Endothelial cell of umbilical vein (primary cell): ENCODE measurements around the gene CD8A. TPM values are rescaled to one million over a fixed set of nuclear protein-coding genes. Genes with fewer than 3 reads are reported as not detected.
A peak's percentile ranks its signal among the peaks of the same experiment; 100 is the strongest.

Experiments
- BruUV-seq: library from RNA; stranded (reverse); fragments of 400-500 nt; replicated peaks from 2 replicates; lab custom pipeline; 2021; lab: Mats Ljungman, UMichigan
- CTCF ChIA-PET: fragments of 300-600, 350-600 bp; sonication (Branson Sonifier 250); formaldehyde crosslinking; loops from one replicate; lab custom pipeline; 2021; ENCODE audit warnings: antibody characterized with exemption, inconsistent platforms; lab: Charles Lee
- POLR2A ChIA-PET: fragments of 300-600, 350-600 bp; sonication (Branson Sonifier 250); formaldehyde crosslinking; loops from one replicate; lab custom pipeline; 2021; ENCODE audit warnings: antibody characterized with exemption, inconsistent platforms; lab: Charles Lee
- DNase-seq: peaks from one replicate; pipeline ENCODE4 v3.0.0-alpha.2; 2011; ENCODE audit warnings: low read depth, low spot score
- FAIRE-seq: peaks from 2 replicates; lab custom pipeline; 2011; peaks lifted over from hg19 to GRCh38; lab: Jason Lieb, UNC
- H2AFZ ChIP-seq: 2 replicates; pipeline ENCODE4 v1.6.0; 2012; ENCODE audit warnings: low read depth, low read length, control low read depth, inconsistent platforms
- H3K27ac ChIP-seq: 2 replicates; pipeline ENCODE4 v1.5.1; 2011; ENCODE audit warnings: low read depth, mild to moderate bottlenecking, control low read depth, low read length, moderate library complexity; ENCODE audit not compliant: insufficient read depth
- H3K27me3 ChIP-seq, 2 experiments: 2 replicates each; pipeline versions ENCODE4 v1.6.0 to v1.6.1; 2011; ENCODE audit warnings: low read length in 2 of 2, mixed read lengths in 1 of 2; ENCODE audit not compliant: control insufficient read depth in 2 of 2, insufficient read depth in 2 of 2
- H3K36me3 ChIP-seq, 2 experiments: 2 replicates in 1 of 2; 3 replicates in 1 of 2; pipeline ENCODE4 v1.5.1; 2011; ENCODE audit warnings: low read length in 2 of 2, mild to moderate bottlenecking in 1 of 2, moderate library complexity in 1 of 2; ENCODE audit not compliant: control insufficient read depth in 2 of 2, insufficient read depth in 2 of 2; ENCODE audit errors: extremely low read depth in 1 of 2
- H3K4me1 ChIP-seq: 3 replicates; pipeline ENCODE4 v1.5.1; 2011; ENCODE audit warnings: mild to moderate bottlenecking, low read length; ENCODE audit not compliant: control insufficient read depth, insufficient read depth; ENCODE audit errors: extremely low read depth
- H3K4me2 ChIP-seq: 2 replicates; pipeline ENCODE4 v1.6.1; 2011; ENCODE audit warnings: low read length, control low read depth, mixed read lengths; ENCODE audit not compliant: insufficient read depth
- H3K4me3 ChIP-seq, 3 experiments: fragments of 200-600 bp in 1 of 3; sonication (generic), shearing (Covaris generic) in 1 of 3; replicated peaks in 1 of 3; 2 replicates each; pipeline ENCODE4 v1.5.1; 2011 to 2016; ENCODE audit warnings: control low read depth in 3 of 3, low read length in 3 of 3, mild to moderate bottlenecking in 2 of 3, inconsistent platforms in 1 of 3, low read depth in 1 of 3, moderate library complexity in 1 of 3; ENCODE audit not compliant: insufficient read depth in 1 of 3
- H3K79me2 ChIP-seq: 2 replicates; pipeline ENCODE4 v1.6.0; 2012; ENCODE audit warnings: low read length, inconsistent platforms; ENCODE audit not compliant: control insufficient read depth, insufficient read depth
- H3K9ac ChIP-seq: replicated peaks from 2 replicates; pipeline ENCODE3; 2011; ENCODE audit warnings: low read length, control low read depth; ENCODE audit not compliant: insufficient read depth; ENCODE audit errors: extremely low read depth
- H3K9me1 ChIP-seq: replicated peaks from 3 replicates; pipeline ENCODE4 v1.6.0; 2011; ENCODE audit warnings: mild to moderate bottlenecking, low read length; ENCODE audit not compliant: control insufficient read depth, insufficient read depth; ENCODE audit errors: extremely low read depth
- H3K9me3 ChIP-seq: replicated peaks from 2 replicates; pipeline ENCODE4 v1.5.1; 2012; ENCODE audit warnings: low read length, inconsistent platforms; ENCODE audit not compliant: control insufficient read depth, insufficient read depth
- H4K20me1 ChIP-seq: replicated peaks from 2 replicates; pipeline ENCODE3; 2011; ENCODE audit warnings: mild to moderate bottlenecking, low read length; ENCODE audit not compliant: control insufficient read depth, insufficient read depth; ENCODE audit errors: extremely low read depth
- EZH2 ChIP-seq: IDR thresholded peaks from 2 replicates; pipeline ENCODE4 v1.6.1; 2012; ENCODE audit warnings: borderline replicate concordance, low read depth, mild to moderate bottlenecking, moderate library complexity, low read length, inconsistent platforms; ENCODE audit not compliant: severe bottlenecking
- JUN ChIP-seq: IDR thresholded peaks from 2 replicates; pipeline ENCODE4 v1.6.1; 2011; ENCODE audit warnings: borderline replicate concordance, low read depth; ENCODE audit not compliant: insufficient read length, insufficient read depth
- dilution Hi-C: fragments of 300-500 bp; cut with MboI; formaldehyde crosslinking; loops from one replicate; pipeline ENCODE4 v1.15.0; 2019; ENCODE audit warnings: low sequenced_read_pairs; ENCODE audit not compliant: extremely low pct_ligation_motif_present
- intact Hi-C: fragments of 100-400 bp; cut with micrococcal nuclease; formaldehyde crosslinking; loops from one replicate; pipeline ENCODE4 v1.10.0; 2022
- polyA plus RNA-seq, 4 experiments: library from polyadenylated mRNA; depleted of rRNA in 3 of 4; stranded (reverse) in 3 of 4; unstranded in 1 of 4; fragments of >200 nt; gene quantifications; 2 replicates each; pipeline versions ENCODE4 v1.2.1 to v1.2.3, GENCODE V29; 2011 to 2012; ENCODE audit warnings: missing spikeins in 1 of 4
- total RNA-seq: library from RNA; stranded (reverse); gene quantifications from 2 replicates; pipeline ENCODE4 v1.2.3, GENCODE V29; 2021
- TF ChIP-seq, protein P1 (sequence below), 2 donors: IDR thresholded peaks; 1 replicate in 1 of 2; 2 replicates in 1 of 2; pipeline ENCODE4 v1.5.1; 2011; ENCODE audit warnings: low read length in 2 of 2, mild to moderate bottlenecking in 2 of 2, moderate library complexity in 2 of 2, control low read depth in 1 of 2, inconsistent platforms in 1 of 2, low read depth in 1 of 2; ENCODE audit not compliant: insufficient read depth in 1 of 2; ENCODE audit errors: extremely low read depth in 1 of 2

The CD8A gene
- total and polyA plus RNA-seq, 2 donors (not counting 3 experiments of a cell fraction or from before 2014, with no cell fraction given), result not detected

DNA sequence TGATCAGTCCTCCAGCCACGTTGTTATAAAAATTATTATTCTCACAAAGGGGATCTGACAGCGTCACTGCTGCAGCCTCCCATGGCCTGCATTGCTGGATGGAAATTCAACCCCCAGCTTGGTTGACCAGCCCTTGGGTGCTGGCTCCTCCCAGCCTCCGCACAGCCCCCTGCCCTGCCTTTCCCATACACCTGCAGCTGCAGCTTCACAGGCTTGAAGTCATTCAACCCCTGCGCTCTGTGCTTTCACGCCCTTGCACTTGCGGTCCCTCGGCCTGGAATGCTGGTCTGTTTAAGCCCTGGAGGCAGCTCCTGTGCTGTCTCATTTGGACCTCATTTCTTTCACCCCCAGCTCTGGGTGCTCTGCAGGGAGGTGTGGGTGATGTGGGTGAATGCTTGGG is 860 bp upstream of the CD8A start:
- Histone ChIP-seq H3K4me1 (no peaks in the 10 kb centered on the region), H3K27ac (no peak overlapping the region), H4K20me1 (no peaks in the 10 kb centered on the region), H3K9me1 (no peaks in the 10 kb centered on the region), H3K4me2 (no peak overlapping the region), H3K79me2 (no peaks in the 10 kb centered on the region), H3K4me3 (no peak overlapping the region), H2AFZ (no peak overlapping the region), H3K9me3 (peaks cover 3% of the 10 kb centered on the region), H3K9ac (no peak overlapping the region), H3K27me3 (peaks cover 45 to 68% of the 10 kb centered on the region in 2 experiments), H3K36me3 (no peaks in the 10 kb centered on the region)
- FAIRE-seq (no peak), DNase-seq (no peak)
- POLR2A ChIA-PET, result no interaction called here
- TF ChIP-seq EZH2, result no peak
- TF ChIP-seq, protein P1, sequence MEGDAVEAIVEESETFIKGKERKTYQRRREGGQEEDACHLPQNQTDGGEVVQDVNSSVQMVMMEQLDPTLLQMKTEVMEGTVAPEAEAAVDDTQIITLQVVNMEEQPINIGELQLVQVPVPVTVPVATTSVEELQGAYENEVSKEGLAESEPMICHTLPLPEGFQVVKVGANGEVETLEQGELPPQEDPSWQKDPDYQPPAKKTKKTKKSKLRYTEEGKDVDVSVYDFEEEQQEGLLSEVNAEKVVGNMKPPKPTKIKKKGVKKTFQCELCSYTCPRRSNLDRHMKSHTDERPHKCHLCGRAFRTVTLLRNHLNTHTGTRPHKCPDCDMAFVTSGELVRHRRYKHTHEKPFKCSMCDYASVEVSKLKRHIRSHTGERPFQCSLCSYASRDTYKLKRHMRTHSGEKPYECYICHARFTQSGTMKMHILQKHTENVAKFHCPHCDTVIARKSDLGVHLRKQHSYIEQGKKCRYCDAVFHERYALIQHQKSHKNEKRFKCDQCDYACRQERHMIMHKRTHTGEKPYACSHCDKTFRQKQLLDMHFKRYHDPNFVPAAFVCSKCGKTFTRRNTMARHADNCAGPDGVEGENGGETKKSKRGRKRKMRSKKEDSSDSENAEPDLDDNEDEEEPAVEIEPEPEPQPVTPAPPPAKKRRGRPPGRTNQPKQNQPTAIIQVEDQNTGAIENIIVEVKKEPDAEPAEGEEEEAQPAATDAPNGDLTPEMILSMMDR (IDR thresholded peaks at IDR 0.05; ENCODE audit: extremely low read depth in 1 of 2, insufficient read depth in 1 of 2, low read depth in 1 of 2, low read length in 2 of 2), result no peak
- CTCF ChIA-PET, result no interaction called here
- dilution Hi-C loops (no loop called here), intact Hi-C loops (no loop called here)
- no TSS peak for BruUV-seq

DNA sequence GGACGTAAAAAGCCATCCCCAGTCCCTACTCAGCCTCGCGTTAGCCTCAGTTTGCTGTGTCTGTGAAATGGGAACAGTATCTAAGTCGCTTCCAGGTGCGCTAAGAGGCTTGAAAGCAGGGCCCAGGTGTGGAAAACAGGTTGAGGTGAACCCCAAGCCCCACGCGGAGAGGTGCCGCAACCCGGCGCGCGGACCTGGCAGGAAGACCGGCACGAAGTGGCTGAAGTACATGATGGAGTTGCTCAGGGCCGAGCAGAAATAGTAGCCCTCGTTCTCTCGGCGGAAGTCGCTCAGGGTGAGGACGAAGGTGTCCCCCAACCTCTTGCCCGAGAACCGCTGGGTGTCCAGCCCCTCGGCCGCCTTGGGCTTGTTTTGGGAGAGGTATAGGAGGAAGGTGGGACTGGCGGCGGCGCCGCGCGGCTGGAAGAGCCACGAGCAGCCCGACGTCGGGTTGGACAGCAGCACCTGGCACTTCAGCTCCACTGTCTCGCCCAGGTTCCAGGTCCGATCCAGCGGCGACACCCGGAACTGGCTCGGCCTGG is 508 bp downstream of the CD8A start:
- no peaks in the 10 kb centered on the region for H3K79me2 ChIP-seq
- H2AFZ ChIP-seq, result no peak overlapping the region
- dilution Hi-C loops (no loop called here), intact Hi-C loops (no loop called here)
- no peaks in the 10 kb centered on the region for H3K9me3 ChIP-seq
- no peak for TF ChIP-seq JUN
- TF ChIP-seq EZH2, result peak; percentile 96
- H3K4me3 ChIP-seq, result no peak overlapping the region
- no peak overlapping the region for H3K9ac ChIP-seq
- FAIRE-seq, result no peak
- peaks cover 47 to 69% of the 10 kb centered on the region in 2 experiments for H3K27me3 ChIP-seq
- H3K36me3 ChIP-seq, result no peaks in the 10 kb centered on the region
- BruUV-seq, result no TSS peak
- DNase-seq, result no peak
- no peak overlapping the region for H3K27ac ChIP-seq
- H3K4me1 ChIP-seq, result no peaks in the 10 kb centered on the region
- H3K9me1 ChIP-seq, result no peaks in the 10 kb centered on the region
- POLR2A ChIA-PET, result no interaction called here
- no peaks in the 10 kb centered on the region for H4K20me1 ChIP-seq
- CTCF ChIA-PET, result no interaction called here
- H3K4me2 ChIP-seq, result no peak overlapping the region
